Measurements from ENCODE around the gene PLEKHG4. TPM values are rescaled to one million over a fixed set of nuclear protein-coding genes. Genes with fewer than 3 reads are reported as not detected.
A peak's percentile ranks its signal among the peaks of the same experiment; 100 is the strongest.

Gene PLEKHG4
- total and polyA plus RNA-seq, 10 of the 15 experiments (the other 5 are each of a cell fraction or from before 2014, with no cell fraction given), result 0.14 to 2.6 (median 0.99) TPM

DNA sequence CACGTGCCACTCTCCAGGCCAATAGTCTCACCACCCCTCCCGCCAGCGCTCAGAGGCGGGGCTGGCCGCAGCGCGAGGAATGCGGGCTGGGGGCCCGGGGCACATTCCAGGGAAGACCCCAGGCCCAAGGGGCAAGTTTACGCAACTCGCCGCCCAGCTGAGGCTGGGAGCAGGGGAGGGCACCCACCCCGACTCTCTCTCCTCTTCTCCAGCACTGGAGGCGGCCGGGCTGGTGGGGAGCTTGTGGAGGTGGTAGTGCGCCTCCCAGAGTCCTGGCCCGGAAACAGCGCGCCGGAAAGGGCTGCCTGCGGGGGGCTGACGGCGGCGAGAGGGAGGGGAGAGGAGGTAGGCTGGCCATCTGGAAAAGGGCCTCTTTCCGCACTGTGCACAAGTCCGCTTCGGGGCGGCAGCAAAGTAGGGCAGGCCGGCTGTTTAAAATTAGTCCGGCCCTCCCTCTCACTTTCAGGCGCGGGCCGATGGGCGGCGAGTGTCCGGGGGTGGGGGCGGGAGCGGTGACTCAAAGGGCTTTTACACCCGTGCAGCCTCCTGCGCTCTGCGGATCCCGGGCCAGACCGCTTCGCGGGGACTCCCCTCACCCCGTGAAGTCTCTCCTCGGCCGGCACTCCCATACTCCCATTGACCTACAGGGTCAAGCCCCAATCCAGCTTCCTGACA, 33.1 kb upstream of the PLEKHG4 start:
- Histone ChIP-seq H3K4me2 (ENCODE audit: control insufficient read depth, insufficient read depth) (peak overlapping the region; percentile 99), H3K36me3 (ENCODE audit: control insufficient read depth in 2 of 2, insufficient read depth in 2 of 2, low read length in 1 of 2) (no peaks in the 10 kb centered on the region), H3K79me2 (ENCODE audit: control insufficient read depth, insufficient read depth, low read length) (peaks cover 38% of the 10 kb centered on the region), H3K4me1 (ENCODE audit: control insufficient read depth, insufficient read depth, low read length) (peaks cover 39% of the 10 kb centered on the region), H2AFZ (ENCODE audit: control insufficient read depth, low read depth, low read length) (peak overlapping the region; percentile 55), H3K4me3 (peak overlapping the region; percentile 97), H3K9me3 (replicated peaks; ENCODE audit: control insufficient read depth, insufficient read depth, low read length) (no peaks in the 10 kb centered on the region), H3K27me3 (replicated peaks in 1 of 2; ENCODE audit: control insufficient read depth in 2 of 2, insufficient read depth in 2 of 2, low read length in 1 of 2) (no peaks in the 10 kb centered on the region; a peak in 1 of 4 replicates), H3K27ac (ENCODE audit: control insufficient read depth, insufficient read depth) (peak overlapping the region; percentile 98), H3K9ac (ENCODE audit: control insufficient read depth, insufficient read depth, low read length) (peak overlapping the region; percentile 82), H4K20me1 (ENCODE audit: control insufficient read depth, insufficient read depth) (no peaks in the 10 kb centered on the region)
- WGBS (ENCODE audit: insufficient coverage, insufficient replicate concordance, low lambda C conversion rate, missing lambda C conversion rate), result under 1% methylated on average over 46 of the region's 48 CpGs
- ChIA-PET SMC1A (ENCODE audit: uncharacterized antibody, unreplicated experiment) (interaction anchor here (1.1 to 4.1 kb wide), 4 partner anchors 8 to 76 kb away, joined by 3 to 21 read pairs (median 4); partner anchors contain the start of genes NOL3 and TMEM208), CTCF (interaction anchor here (0.7 to 4.9 kb wide), 10 partner anchors 14 to 291 kb away, joined by 3 to 29 read pairs (median 3); partner anchors contain the start of genes ELMO3 and TMEM208), POLR2A (interaction anchor here (0.6 to 8.0 kb wide), 7 partner anchors 20 to 178 kb away, joined by 3 to 100 read pairs (median 3); partner anchors contain the start of genes FBXL8, TMEM208 and TRADD), RAD21 (ENCODE audit: unreplicated experiment) (interaction anchor here (0.6 to 2.4 kb wide), 9 partner anchors 9 to 319 kb away, joined by 3 to 23 read pairs (median 3); partner anchors contain the start of genes ATP6V0D1, E2F4 and TMEM208)
- intact Hi-C loops (cut with micrococcal nuclease; ENCODE audit: unreplicated experiment), result loop anchor here (2.0 kb wide), 2 partner anchors 53 to 61 kb away; partner anchors contain the start of gene E2F4
- no TSS peak for BruUV-seq (replicated peaks)
- FAIRE-seq (no peak), ATAC-seq (peak; percentile 53), DNase-seq (ENCODE audit: low read depth, low spot score) (no peak)
- in situ Hi-C loops (cut with MboI), result no loop called here
- peak; percentile 79 for TF ChIP-seq USF1 (IDR thresholded peaks at IDR 0.05; ENCODE audit: borderline replicate concordance, extremely low read length, insufficient read depth, low read depth, low read length)
- TF ChIP-seq SMC3 (IDR thresholded peaks at IDR 0.05; ENCODE audit: borderline replicate concordance, low read length), result 0 out of 2 replicates have a peak, but pooled peaks have one; percentile 13
- TF ChIP-seq, protein P1, sequence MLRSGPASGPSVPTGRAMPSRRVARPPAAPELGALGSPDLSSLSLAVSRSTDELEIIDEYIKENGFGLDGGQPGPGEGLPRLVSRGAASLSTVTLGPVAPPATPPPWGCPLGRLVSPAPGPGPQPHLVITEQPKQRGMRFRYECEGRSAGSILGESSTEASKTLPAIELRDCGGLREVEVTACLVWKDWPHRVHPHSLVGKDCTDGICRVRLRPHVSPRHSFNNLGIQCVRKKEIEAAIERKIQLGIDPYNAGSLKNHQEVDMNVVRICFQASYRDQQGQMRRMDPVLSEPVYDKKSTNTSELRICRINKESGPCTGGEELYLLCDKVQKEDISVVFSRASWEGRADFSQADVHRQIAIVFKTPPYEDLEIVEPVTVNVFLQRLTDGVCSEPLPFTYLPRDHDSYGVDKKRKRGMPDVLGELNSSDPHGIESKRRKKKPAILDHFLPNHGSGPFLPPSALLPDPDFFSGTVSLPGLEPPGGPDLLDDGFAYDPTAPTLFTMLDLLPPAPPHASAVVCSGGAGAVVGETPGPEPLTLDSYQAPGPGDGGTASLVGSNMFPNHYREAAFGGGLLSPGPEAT (IDR thresholded peaks at IDR 0.05; ENCODE audit: low read depth), result peak; percentile 22
- peak in 1 of 2 experiments; percentile 56; a peak in 1 of 3 replicates for TF ChIP-seq EGR1 (IDR thresholded peaks at IDR 0.05; ENCODE audit: borderline replicate concordance in 1 of 2, low read depth in 2 of 2, low read length in 2 of 2)
- TF ChIP-seq RFX5 (IDR thresholded peaks at IDR 0.05; ENCODE audit: low read depth, low read length), result no peak
- no peak for TF ChIP-seq FOS (IDR thresholded peaks at IDR 0.05; ENCODE audit: borderline replicate concordance, extremely low read depth, insufficient read length)
- 0 out of 2 replicates have a peak, but pooled peaks have one; percentile 23 for TF ChIP-seq SIN3A (IDR thresholded peaks at IDR 0.05; ENCODE audit: low read depth, low read length)
- peak; percentile 55 to 69; a peak in 3 of 4 replicates for TF ChIP-seq IKZF2 (IDR thresholded peaks at IDR 0.05)
- TF ChIP-seq EED (IDR thresholded peaks at IDR 0.05; ENCODE audit: low read depth), result peak; percentile 44; the same call in 1 of the 2 replicates
- no peak for TF ChIP-seq TCF3 (IDR thresholded peaks at IDR 0.05; ENCODE audit: borderline replicate concordance, insufficient read depth, low read depth, low read length)
- TF ChIP-seq ETV6 (conservative IDR thresholded peaks at IDR 0.05 in 1 of 2, IDR thresholded peaks at IDR 0.05 in 1 of 2; ENCODE audit: borderline replicate concordance in 1 of 2, low read depth in 1 of 2), result peak in 1 of 2 experiments; percentile 0; a peak in 1 of 4 replicates
- TF ChIP-seq DPF2 (IDR thresholded peaks at IDR 0.05), result peak; percentile 44; the same call in 1 of the 2 replicates
- TF ChIP-seq SRF (IDR thresholded peaks at IDR 0.05; ENCODE audit: low read depth in 2 of 2, low read length in 2 of 2), result no peak
- TF ChIP-seq STAT3 (IDR thresholded peaks at IDR 0.05; ENCODE audit: low read depth, low read length), result no peak
- no peak for TF ChIP-seq NR2C1 (IDR thresholded peaks at IDR 0.05)
- TF ChIP-seq TCF12 (IDR thresholded peaks at IDR 0.05; ENCODE audit: low read depth, low read length), result 0 out of 2 replicates have a peak, but pooled peaks have one; percentile 2
- no peak for TF ChIP-seq ESRRA (IDR thresholded peaks at IDR 0.05; ENCODE audit: low read length)
- TF ChIP-seq NFYB (IDR thresholded peaks at IDR 0.05; ENCODE audit: insufficient read depth, low read depth, low read length), result peak; percentile 51; the same call in 1 of the 2 replicates
- peak; percentile 52; the same call in 1 of the 2 replicates for TF ChIP-seq GATAD2B (conservative IDR thresholded peaks at IDR 0.05; ENCODE audit: low read depth)
- no peak for TF ChIP-seq ZBED1 (IDR thresholded peaks at IDR 0.05; ENCODE audit: borderline replicate concordance)
